ENCODE measurements around the gene GULP1.

GULP1 gene

GRCh38 chr2:188610050-188610444, 318.4 kb downstream of the GULP1 start:
- DNase-seq = no peak

DNA sequence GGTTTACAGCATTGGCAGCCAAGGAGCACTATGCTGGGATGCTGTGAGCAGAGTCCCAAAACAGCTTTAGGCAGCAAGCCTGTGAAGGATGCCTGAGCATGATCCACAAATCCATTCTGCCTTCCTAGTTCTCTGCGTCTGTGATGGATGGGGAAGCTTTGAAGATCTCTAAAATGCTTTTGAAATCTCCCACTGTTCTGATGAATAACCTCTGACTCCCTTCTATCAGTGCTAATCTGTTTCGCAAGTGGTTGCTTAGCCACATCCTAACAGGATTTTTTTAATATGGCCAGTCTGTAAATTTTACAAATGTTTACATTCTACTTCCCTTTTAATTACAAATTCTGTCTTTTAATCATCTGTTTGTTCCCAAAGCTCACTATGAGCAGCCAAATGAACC, 319.2 kb downstream of the GULP1 start:
- no peak for DNase-seq

DNA sequence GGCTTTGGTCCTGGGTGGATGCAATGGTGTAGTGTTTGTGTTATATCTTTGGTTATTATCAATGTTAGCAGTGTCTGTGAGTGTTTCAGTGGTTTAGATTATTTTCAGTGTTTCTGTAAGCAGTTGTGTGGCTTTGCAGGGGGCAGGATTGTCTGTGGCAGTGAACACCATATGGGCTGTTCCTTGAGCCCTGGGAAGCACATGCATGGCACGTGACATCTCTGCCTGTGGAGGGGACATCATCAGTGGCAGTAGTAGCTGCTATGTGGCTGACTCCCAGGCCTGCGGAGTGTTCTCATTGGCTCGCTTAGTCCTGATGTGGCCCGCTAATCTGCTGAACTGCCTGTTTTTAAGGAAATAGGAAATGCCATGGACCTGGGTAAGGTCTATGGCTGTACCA, 327.5 kb downstream of the GULP1 start:
- DNase-seq = no peak

- no peak for DNase-seq
Observed at GRCh38 chr2:188620916-188621315, 329.2 kb downstream of the GULP1 start.

DNA sequence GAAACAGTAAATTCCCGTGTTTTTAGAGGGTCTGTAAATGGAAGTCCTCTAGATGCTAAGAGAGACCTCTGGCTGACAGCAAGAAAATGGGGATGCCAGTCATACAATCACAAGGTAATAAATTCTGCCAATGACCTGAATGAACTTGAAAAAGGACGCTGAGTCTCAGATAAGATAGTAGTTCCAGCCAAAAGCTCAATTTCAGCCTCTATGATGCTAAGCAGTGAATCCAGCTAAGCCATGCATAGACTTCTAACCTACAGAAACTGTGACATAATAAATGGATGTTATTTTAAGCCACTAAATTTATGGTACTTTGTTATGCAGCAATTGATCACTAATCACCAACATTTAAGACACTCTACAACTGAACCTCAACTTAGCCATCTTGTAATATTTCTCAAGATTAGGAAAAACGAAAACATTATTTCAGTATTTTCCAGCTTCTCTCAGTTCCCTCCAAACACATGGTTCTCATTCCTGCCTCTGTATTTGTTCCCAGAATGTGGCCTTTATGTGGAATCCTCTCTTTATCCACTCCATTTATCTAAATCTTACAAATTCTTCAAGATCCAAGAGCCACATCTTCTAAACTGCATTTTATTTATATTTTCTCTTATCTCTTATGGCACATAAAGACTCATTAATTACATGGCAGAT, 331.1 kb downstream of the GULP1 start:
- no peak for DNase-seq

DNA sequence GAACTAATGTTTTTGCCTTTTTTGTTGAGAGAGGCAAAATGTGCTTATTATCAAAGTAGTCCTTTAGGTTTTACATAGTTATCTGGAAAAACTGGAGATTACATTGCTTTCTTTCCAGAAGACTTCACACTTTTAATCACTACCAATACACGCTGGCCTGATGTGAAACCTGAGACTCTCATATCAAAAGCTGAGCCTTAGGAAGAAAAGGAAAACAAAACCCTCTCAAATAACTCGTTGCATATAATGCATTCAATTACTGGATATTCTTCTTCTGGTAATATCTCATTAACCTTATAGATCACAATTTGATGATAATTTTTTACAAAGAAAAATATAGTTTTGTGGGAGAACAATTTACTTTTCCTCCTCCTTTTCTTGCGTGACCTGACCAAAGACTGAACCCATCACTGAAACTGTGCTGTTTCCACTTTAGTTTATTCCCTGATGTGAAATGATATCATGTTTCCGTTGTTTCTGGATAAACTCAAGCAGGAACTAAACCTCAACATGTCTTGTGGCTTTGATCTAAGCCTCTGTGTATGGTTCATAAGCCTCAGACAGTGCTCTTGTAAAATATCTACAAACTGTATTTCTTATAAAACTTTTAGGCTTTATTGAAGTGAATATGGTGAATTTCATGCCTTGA, 332.4 kb downstream of the GULP1 start:
- no peak for DNase-seq

DNA sequence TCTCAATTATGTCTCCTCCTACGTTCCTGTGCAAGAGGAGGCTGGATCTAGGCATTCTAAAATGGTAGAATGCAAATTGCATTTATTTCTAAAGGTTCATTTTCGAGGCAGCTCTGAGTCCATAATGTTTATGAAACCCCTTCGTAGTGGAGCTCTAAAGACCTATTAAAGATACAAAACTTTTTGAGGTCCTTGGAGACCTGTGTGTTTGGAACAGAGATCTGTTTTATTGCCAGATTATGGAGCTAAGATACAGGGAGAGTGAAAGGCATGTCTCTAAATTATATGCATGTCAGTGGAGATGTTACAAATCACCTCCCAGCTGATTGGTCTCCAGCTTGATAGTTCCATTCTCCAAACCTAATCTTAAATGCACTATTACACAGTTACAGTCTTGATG, 335.8 kb downstream of the GULP1 start:
- DNase-seq = no peak

- no peak for DNase-seq
Observed at GRCh38 chr2:188628989-188629752, 337.5 kb downstream of the GULP1 start.

- DNase-seq = no peak
Observed at GRCh38 chr2:188629753-188630527, 338.3 kb downstream of the GULP1 start.

DNA sequence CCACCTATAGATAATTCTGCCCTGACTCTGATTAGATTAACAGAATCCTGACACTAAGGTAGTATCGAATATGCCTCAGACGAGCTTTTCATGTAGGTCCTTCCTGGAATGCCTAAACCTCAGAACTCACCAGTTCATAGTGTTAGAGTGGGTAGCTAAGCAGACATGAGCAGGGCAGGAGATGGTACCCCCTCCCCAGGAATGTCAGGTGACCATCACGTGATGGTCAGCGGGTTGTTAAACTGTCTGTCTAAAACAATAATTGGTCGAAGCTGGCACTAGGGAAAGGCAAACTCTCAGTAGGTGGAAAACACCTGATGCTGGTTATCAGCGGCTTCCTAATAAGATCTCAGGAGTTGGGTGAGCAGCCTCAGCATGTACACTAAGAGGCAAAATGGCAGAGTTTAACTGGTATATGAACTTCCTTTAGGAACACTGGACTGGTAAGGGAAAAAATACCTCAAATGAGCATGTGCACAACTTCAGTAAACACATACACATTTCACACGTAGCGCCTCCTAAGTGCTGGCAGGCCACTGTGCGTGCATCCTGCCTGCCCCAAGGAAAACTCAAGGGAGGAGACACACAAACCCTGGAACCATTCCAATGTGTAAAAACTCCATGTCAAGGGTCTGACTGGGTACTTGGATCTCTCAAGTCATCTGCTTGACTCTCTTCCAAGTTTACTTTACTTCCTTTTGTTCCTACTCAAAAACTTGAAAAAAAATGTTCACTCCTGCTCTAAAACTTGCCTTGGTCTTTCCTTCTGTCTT, 339.5 kb downstream of the GULP1 start:
- no peak for DNase-seq

DNA sequence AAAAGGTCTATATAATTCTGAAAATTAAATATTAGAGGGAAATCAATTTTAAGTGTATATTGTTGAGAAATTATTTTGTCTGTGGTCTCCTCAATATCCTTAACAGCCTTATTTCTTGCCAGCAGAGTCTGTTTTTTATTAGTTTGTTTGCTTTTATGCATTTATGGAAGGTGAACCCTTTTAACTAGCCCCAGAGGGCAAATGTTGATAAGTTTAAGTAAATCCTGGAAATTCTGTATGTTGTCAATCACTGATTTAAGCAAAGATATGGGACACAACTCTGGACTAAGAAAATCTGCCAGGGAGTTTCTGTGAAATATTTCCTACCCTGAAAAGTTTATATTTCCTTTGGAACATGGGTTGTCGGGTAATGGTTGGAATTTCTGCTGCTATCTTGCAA, 343.0 kb downstream of the GULP1 start:
- no peak for DNase-seq

Measured in activated CD4-positive, CD25-positive, alpha-beta regulatory T cell (primary cell).